ENCODE results near the gene FOXP1. TPM values are rescaled to one million over a fixed set of nuclear protein-coding genes. Genes with fewer than 3 reads are reported as not detected.

Gene FOXP1
- polyA plus RNA-seq, 1 donor from 2014 or later = 5.6 TPM

GRCh38 chr3:71030748-71031147, 552.8 kb downstream of the FOXP1 start:
- Histone ChIP-seq H3K27me3 (ENCODE audit: insufficient read depth, low read depth, low read length) (no peaks in the 10 kb centered on the region), H3K9me2 (ENCODE audit: insufficient read depth, low read length) (no peaks in the 10 kb centered on the region), H3F3A (ENCODE audit: insufficient read depth, low read length, poor library complexity, severe bottlenecking) (no peaks in the 10 kb centered on the region), H2AFZ (ENCODE audit: low read depth, low read length) (no peak overlapping the region), H3K4me2 (ENCODE audit: low read length) (no peak overlapping the region), H3K9me3 (ENCODE audit: low read length) (no peaks in the 10 kb centered on the region), H4K20me1 (ENCODE audit: insufficient read depth) (no peaks in the 10 kb centered on the region), H3K79me2 (replicated peaks; ENCODE audit: insufficient read depth, low read length) (no peaks in the 10 kb centered on the region), H3K36me3 (ENCODE audit: insufficient read depth, low read length) (no peaks in the 10 kb centered on the region), H3K4me3 (ENCODE audit: low read length) (no peak overlapping the region), H3K9ac (ENCODE audit: low read length) (no peak overlapping the region), H3K27ac (ENCODE audit: low read length) (no peak overlapping the region)
- TF ChIP-seq RAD21 (conservative IDR thresholded peaks at IDR 0.05) (no peak), TAF1 (IDR thresholded peaks at IDR 0.05; ENCODE audit: low read depth) (no peak), EP300 (conservative IDR thresholded peaks at IDR 0.05; ENCODE audit: poor library complexity, severe bottlenecking) (no peak), MXI1 (conservative IDR thresholded peaks at IDR 0.05; ENCODE audit: poor library complexity, severe bottlenecking) (no peak), SMC3 (conservative IDR thresholded peaks at IDR 0.05; ENCODE audit: poor library complexity) (no peak), POLR2AphosphoS5 (IDR thresholded peaks at IDR 0.05) (no peak), EZH2 (IDR thresholded peaks at IDR 0.05; ENCODE audit: borderline replicate concordance, insufficient read depth, low read length, poor library complexity, severe bottlenecking) (no peak), REST (IDR thresholded peaks at IDR 0.05; ENCODE audit: borderline replicate concordance) (no peak)
- TF ChIP-seq, protein P1, sequence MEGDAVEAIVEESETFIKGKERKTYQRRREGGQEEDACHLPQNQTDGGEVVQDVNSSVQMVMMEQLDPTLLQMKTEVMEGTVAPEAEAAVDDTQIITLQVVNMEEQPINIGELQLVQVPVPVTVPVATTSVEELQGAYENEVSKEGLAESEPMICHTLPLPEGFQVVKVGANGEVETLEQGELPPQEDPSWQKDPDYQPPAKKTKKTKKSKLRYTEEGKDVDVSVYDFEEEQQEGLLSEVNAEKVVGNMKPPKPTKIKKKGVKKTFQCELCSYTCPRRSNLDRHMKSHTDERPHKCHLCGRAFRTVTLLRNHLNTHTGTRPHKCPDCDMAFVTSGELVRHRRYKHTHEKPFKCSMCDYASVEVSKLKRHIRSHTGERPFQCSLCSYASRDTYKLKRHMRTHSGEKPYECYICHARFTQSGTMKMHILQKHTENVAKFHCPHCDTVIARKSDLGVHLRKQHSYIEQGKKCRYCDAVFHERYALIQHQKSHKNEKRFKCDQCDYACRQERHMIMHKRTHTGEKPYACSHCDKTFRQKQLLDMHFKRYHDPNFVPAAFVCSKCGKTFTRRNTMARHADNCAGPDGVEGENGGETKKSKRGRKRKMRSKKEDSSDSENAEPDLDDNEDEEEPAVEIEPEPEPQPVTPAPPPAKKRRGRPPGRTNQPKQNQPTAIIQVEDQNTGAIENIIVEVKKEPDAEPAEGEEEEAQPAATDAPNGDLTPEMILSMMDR (IDR thresholded peaks at IDR 0.05; ENCODE audit: poor library complexity, severe bottlenecking) = no peak

DNA sequence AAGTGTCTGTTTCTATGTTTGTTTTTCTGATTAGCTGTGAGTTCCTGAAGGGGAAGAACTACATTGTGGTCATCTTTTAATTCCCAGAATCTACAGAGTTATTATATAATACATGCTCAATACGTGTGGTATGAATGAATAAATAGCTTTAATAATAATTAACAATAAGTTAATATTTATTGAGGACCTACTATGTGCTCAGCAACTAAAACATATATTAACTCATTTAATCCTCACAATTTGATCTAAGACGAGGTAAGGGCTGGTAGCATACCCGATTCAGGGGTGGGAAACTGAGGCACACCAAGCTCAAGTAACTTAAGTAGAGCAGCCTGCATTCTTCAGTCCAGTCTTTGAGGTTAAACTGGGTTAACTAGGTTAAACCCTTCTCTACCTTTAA, 553.8 kb downstream of the FOXP1 start:
- Histone ChIP-seq H2AFZ (ENCODE audit: low read depth, low read length) (no peak overlapping the region), H4K20me1 (ENCODE audit: insufficient read depth) (no peaks in the 10 kb centered on the region), H3K9me2 (ENCODE audit: insufficient read depth, low read length) (no peaks in the 10 kb centered on the region), H3K4me3 (ENCODE audit: low read length) (no peak overlapping the region), H3K9me3 (ENCODE audit: low read length) (no peaks in the 10 kb centered on the region), H3K79me2 (replicated peaks; ENCODE audit: insufficient read depth, low read length) (no peaks in the 10 kb centered on the region), H3K4me2 (ENCODE audit: low read length) (no peak overlapping the region), H3K9ac (ENCODE audit: low read length) (no peak overlapping the region), H3F3A (ENCODE audit: insufficient read depth, low read length, poor library complexity, severe bottlenecking) (no peaks in the 10 kb centered on the region), H3K27me3 (ENCODE audit: insufficient read depth, low read depth, low read length) (no peaks in the 10 kb centered on the region), H3K27ac (ENCODE audit: low read length) (no peak overlapping the region), H3K36me3 (ENCODE audit: insufficient read depth, low read length) (no peaks in the 10 kb centered on the region)
- TF ChIP-seq, protein P1 (IDR thresholded peaks at IDR 0.05; ENCODE audit: poor library complexity, severe bottlenecking) = no peak
- TF ChIP-seq SMC3 (conservative IDR thresholded peaks at IDR 0.05; ENCODE audit: poor library complexity) = no peak
